Adrenal gland (tissue), 12 donors: ENCODE measurements around the gene SCAMP2. TPM values are rescaled to one million over a fixed set of nuclear protein-coding genes. Genes with fewer than 3 reads are reported as not detected.

Source experiments
- DNase-seq, 7 donors: peaks; one replicate each; pipeline ENCODE4 v3.0.0-alpha.2; 2019 to 2020
- H3K27ac ChIP-seq, 5 donors: fragments of 200-600 bp; sonication (generic) in 4 of 5; 1 replicate in 3 of 5; 2 replicates in 2 of 5; pipeline versions ENCODE4 v1.5.1 to v1.8.0; 2016 to 2020; ENCODE audit warnings: mild to moderate bottlenecking in 1 of 5
- H3K27me3 ChIP-seq: fragments of 200-600 bp; 2 replicates; pipeline ENCODE4 v1.8.0; 2021
- H3K36me3 ChIP-seq, 2 donors: fragments of 200-600 bp; replicated peaks in 1 of 2; 1 replicate in 1 of 2; 2 replicates in 1 of 2; pipeline versions ENCODE4 v1.5.1 to v1.8.0; 2018 to 2022
- H3K4me1 ChIP-seq, 2 donors: fragments of 200-600 bp; replicated peaks in 1 of 2; 1 replicate in 1 of 2; 2 replicates in 1 of 2; pipeline versions ENCODE4 v1.5.1 to v1.8.0; 2018 to 2021
- H3K4me3 ChIP-seq, 4 donors: fragments of 200-600 bp; sonication (generic) in 3 of 4; one replicate each; pipeline ENCODE4 v1.5.1; 2016 to 2018
- H3K9me3 ChIP-seq, 3 donors: fragments of 200-600 bp; sonication (generic) in 1 of 3; replicated peaks in 1 of 3; 1 replicate in 2 of 3; 2 replicates in 1 of 3; pipeline versions ENCODE4 v1.5.1 to v1.8.0; 2016 to 2021
- POLR2A ChIP-seq, 2 donors: fragments of 450-650 bp; IDR thresholded peaks; one replicate each; pipeline ENCODE4 v1.6.1; 2017; ENCODE audit warnings: antibody characterized with exemption in 2 of 2, mild to moderate bottlenecking in 2 of 2, moderate library complexity in 1 of 2
- WGBS, 4 donors: extraction: QIAGEN DNeasy Blood & Tissue Kit in 2 of 4; methylation state at CpG; one replicate each; pipeline versions ENCODE4 v1.1.5 to v1.1.7; 2013 to 2017; 5-methylcytosine and 5-hydroxymethylcytosine counted together
- intact Hi-C, 2 donors: fragments of 100-400 bp; cut with DNase I; formaldehyde crosslinking; loops; one replicate each; pipeline versions ENCODE4 v1.14.1 to v1.15.0; 2022 to 2023
- polyA plus RNA-seq, 3 donors: library from polyadenylated mRNA; stranded (reverse); fragments of 200-250 nt in 2 of 3; fragments of 350-450 nt in 1 of 3; fragmentation: Illumina TruSeq in 1 of 3; extraction: RNeasy Lipid Tissue Mini Kit (QIAGEN cat#74804) in 1 of 3; gene quantifications; one replicate each; pipeline ENCODE4 v1.2.3, GENCODE V29; 2013 to 2014
- total RNA-seq, 9 donors: library from RNA; depleted of rRNA in 4 of 9; stranded (reverse); fragments of >200 nt in 4 of 9; fragments of 120-200 nt in 1 of 9; fragmentation: NEBNext Ultra II Directional in 1 of 9; extraction: Animal tissue kit (Norgen Biotek cat#: 25700) in 1 of 9; gene quantifications; one replicate each; pipeline versions ENCODE4 v1.1.0 to v1.2.4, GENCODE V29; 2013 to 2023
- TF ChIP-seq, protein P1 (sequence below), 6 experiments: fragments of 450-650 bp in 4 of 6; fragments of 200-600 bp in 2 of 6; sonication (generic) in 1 of 6; IDR thresholded peaks; 1 replicate in 5 of 6; 2 replicates in 1 of 6; pipeline versions ENCODE4 v1.5.1 to v1.8.0; 2016 to 2021; ENCODE audit warnings: antibody characterized with exemption in 6 of 6, mild to moderate bottlenecking in 2 of 6, moderate library complexity in 1 of 6
- donor health status: healthy with polysubstance abuse.
- donor health status: Bipolar disorder and iron deficiency.
- donor health status: DM: yes; HTN: yes; CAD: no.
- donor health status: DM: no; HTN: no; CAD: no.
- donor health status: DM: no; HTN: no; CAD: no.
- donor health status: DM: yes; HTN: yes; CAD: no.

Gene SCAMP2
- total and polyA plus RNA-seq, 12 donors = 29.5 to 185 (median 98.7) TPM

DNA sequence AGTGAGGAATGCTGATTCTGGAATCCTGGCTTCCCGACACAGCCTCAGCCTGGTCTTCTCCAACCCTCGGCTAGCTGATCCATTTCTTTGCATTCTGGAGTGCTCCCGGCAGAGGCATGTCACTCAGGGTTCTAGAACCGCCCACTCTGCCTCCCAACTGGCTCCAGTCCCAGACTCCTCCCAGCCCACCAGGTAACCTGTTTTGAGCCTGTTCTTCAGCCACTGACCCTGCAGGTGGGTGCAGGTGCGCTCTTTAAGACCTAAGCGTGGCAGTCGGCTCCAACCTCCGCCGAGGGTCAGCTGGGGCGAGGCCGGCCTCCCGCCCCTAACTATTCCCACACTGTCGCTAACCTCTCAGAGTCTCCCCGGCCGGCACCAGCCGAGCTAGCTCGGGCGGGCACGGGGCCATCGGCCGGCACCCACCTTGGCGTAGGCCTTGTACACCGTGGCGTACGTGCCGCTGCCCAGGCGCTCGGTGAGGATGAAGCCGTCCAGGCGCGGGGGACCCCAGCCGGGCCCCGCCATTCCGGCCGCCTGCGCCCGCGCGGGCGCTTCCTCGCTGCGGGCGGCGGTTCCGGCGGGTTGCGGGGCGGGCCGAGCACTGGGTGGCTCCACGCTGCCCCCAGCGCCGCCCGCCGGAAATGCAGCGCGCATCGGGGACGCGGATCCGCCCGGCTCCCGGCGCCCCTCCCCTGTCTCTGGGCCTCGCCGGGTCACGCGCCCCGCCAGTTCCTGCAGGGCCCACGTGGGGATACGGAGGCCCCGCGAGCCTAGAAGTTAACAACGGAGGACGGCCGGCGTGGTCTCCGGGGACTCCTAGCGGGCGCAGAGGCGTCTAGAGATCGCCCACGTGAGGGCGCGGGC lies 30.4 kb downstream of the SCAMP2 start, which contains the start of gene ULK3:
Gene ULK3, minus strand, starts transcription at position 576 of the 864 bp plus-strand sequence. Its CDS starts 51 bp downstream, at position 525.
- TF ChIP-seq, protein P1, sequence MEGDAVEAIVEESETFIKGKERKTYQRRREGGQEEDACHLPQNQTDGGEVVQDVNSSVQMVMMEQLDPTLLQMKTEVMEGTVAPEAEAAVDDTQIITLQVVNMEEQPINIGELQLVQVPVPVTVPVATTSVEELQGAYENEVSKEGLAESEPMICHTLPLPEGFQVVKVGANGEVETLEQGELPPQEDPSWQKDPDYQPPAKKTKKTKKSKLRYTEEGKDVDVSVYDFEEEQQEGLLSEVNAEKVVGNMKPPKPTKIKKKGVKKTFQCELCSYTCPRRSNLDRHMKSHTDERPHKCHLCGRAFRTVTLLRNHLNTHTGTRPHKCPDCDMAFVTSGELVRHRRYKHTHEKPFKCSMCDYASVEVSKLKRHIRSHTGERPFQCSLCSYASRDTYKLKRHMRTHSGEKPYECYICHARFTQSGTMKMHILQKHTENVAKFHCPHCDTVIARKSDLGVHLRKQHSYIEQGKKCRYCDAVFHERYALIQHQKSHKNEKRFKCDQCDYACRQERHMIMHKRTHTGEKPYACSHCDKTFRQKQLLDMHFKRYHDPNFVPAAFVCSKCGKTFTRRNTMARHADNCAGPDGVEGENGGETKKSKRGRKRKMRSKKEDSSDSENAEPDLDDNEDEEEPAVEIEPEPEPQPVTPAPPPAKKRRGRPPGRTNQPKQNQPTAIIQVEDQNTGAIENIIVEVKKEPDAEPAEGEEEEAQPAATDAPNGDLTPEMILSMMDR (IDR thresholded peaks at IDR 0.05) = peak; percentile 15 to 94 (median 69)
- peak; percentile 45 to 57 for TF ChIP-seq POLR2A (IDR thresholded peaks at IDR 0.05)
- intact Hi-C loops = loop anchor here in 1 of 2 donors (10.0 kb wide), 1 partner anchor 52 kb away; the partner anchor contains the start of gene MPI

DNA sequence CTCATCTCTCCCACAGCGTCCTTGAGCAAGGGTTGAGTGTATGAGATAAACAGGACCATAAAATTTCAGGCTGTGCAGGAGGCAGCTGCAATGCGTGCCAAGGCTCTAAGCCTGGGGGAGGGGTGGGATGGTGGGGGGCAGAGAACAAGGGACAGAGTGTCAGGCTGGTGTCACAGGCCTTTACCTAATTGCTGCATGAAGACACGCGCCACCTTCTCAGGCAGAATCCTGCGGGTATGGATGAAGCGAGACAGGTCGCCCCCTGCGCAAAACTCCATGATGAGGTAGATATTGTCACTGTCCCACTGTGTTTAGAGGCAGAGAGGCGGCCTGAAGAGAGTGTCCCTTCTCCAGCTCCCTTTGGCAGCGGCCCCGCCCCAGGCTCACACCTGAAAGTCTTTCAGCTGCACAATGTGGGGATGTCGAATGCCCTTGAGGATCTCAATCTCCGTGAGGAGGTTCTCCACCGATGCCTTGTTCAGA lies 31.2 kb downstream of the SCAMP2 start:
- Histone ChIP-seq H3K9me3 (no peaks in the 10 kb centered on the region), H3K27ac (no peak overlapping the region), H3K4me3 (peak overlapping the region in 2 of 4 donors; percentile 36 to 80), H3K4me1 (peaks cover 18 to 29% of the 10 kb centered on the region in 2 donors), H3K27me3 (no peaks in the 10 kb centered on the region), H3K36me3 (peaks cover 0 to 21% of the 10 kb centered on the region in 2 donors)
- 60 to 70% (median 67%) methylated on average over 4 to 14 of the region's 14 CpGs for whole genome bisulfite sequencing, 4 donors
- TF ChIP-seq, protein P1 (IDR thresholded peaks at IDR 0.05) = no peak
- intact Hi-C loops = loop anchor here in 1 of 2 donors (10.0 kb wide), 1 partner anchor 53 kb away; the partner anchor contains the start of gene MPI
- DNase-seq = no peak

More for the DNA sequence above, 30.4 kb downstream of the SCAMP2 start, which contains the start of gene ULK3:
- Histone ChIP-seq H3K27ac (peak within 1 kb of the TSS; percentile 81 to 96 (median 87)), H3K36me3 (peaks cover 0 to 28% of the 10 kb centered on the region in 2 donors), H3K27me3 (no peaks in the 10 kb centered on the region), H3K4me1 (peaks cover 21 to 32% of the 10 kb centered on the region in 2 donors), H3K9me3 (no peaks in the 10 kb centered on the region), H3K4me3 (peak within 1 kb of the TSS; percentile 29 to 80 (median 46))
- DNase-seq = peak; percentile 92 to 96 (median 93)
- 0 to 1% (median 0%) methylated on average over 2 to 84 of the region's 84 CpGs for whole genome bisulfite sequencing, 4 donors

DNA sequence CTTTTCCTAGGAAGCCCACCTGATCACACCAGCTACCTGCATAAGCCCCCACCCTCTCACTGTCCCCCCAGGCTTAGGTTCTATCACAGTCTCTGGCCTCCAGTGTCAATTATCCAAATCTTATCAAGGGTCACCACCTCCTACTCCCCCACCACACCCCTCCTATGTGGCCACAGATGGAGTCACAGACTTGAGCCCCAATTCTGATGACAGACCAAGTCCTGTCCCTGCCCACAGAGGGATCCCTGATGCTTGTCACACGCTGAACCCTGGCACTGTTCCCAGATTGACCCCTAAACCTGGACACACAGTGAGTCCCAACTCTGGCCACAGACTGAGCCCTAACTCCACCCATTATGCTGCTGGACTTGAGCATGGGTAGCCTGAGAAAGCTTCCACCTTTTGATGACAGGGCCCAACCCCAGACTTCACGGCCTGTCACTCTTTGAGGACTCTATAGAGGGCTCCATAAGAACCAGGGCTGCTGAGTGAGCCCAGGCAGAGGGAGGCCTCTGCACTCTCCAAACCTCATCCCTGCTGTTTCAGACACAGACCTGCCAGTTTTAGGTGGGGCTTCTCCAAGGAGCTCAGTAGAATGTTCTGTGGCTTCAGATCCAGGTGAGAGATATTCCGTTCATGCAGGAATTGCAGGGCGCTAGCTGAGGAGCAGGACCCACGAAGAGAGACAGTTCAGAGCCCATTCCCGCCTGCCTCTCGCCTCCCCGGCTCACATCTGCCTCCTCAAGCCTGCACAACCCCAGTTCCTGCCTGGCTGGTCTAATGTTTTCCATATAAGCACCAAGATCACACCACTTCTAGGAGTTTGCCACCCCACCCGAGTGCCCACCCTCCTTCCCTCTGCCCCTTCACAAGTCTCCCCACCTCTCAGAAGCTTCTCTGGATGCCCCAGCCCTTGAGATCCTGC lies 32.1 kb downstream of the SCAMP2 start:
- TF ChIP-seq, protein P1 (IDR thresholded peaks at IDR 0.05) = no peak
- TF ChIP-seq POLR2A (IDR thresholded peaks at IDR 0.05) = no peak
- no peak overlapping the region for H3K27ac ChIP-seq
- H3K27me3 ChIP-seq = no peaks in the 10 kb centered on the region
- intact Hi-C loops = loop anchor here in 1 of 2 donors (10.0 kb wide), 1 partner anchor 54 kb away; the partner anchor contains the start of gene MPI
- no peak overlapping the region for H3K4me3 ChIP-seq
- H3K36me3 ChIP-seq = peaks cover 0 to 20% of the 10 kb centered on the region in 2 donors
- DNase-seq = no peak
- H3K9me3 ChIP-seq = no peaks in the 10 kb centered on the region
- 83 to 90% (median 87%) methylated on average over 8 to 9 of the region's 9 CpGs for WGBS, 4 donors
- H3K4me1 ChIP-seq = peaks cover 18 to 29% of the 10 kb centered on the region in 2 donors
